Measurements from ENCODE around the gene DLX1. TPM values are rescaled to one million over a fixed set of nuclear protein-coding genes. Genes with fewer than 3 reads are reported as not detected.

DLX1 gene
- total and polyA plus RNA-seq, 9 of the 15 experiments (the other 6 are each of a cell fraction or from before 2014, with no cell fraction given) = 1.9 to 26.2 (median 9.6) TPM

DNA sequence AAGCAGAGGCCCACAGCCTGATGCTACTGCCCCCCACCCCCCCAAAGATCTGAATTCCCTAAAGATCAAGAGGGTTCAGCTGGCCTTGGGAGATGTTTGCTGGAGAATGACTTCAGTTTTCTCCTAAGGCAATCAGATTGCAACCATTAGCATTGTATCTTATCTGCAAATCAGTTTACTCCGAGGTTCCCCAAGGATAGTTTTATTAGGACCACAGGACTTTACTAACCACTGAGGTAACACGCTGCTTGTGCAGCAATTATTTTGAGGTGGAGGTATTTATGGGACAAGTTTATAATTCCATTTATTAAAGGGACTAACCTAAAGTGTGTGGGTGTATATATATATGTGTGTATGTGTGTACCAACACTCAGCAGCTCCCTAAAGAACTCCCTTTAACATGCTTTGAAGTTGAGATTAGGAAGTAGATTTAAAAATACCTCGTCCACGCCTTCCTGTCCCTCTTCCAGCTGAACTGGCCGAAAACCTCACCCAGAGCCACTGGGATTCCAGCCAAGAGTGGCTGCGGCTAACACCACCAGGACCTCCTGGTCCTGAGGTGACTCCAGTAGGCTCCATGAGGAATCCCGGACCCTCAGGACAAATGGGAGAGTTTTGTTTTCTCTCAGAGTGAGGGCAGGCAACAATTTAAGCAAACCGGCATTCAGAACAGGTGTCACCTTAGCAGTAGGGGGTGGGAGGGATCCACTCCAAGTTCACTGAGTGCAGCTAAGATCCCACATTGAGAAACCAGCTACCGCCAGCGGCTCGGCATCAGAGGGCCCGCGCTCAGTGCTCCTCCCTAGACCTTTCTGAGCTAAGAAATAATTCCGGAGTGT is 3.0 kb upstream of the DLX1 start:
- no peak overlapping the region for H3K4me2 ChIP-seq (ENCODE audit: insufficient read depth, low read length)
- H3K79me2 ChIP-seq (ENCODE audit: control insufficient read depth, insufficient read depth, low read length) = peaks cover 8% of the 10 kb centered on the region; the same call in 2 of the 3 replicates
- H3K9ac ChIP-seq (ENCODE audit: insufficient read depth in 1 of 2, low read depth in 2 of 2, low read length in 2 of 2) = no peak overlapping the region
- H3K27me3 ChIP-seq (ENCODE audit: control insufficient read depth in 2 of 2, insufficient read depth in 2 of 2, low read length in 2 of 2) = no peaks in the 10 kb centered on the region
- no peak for FAIRE-seq
- DNase-seq (ENCODE audit: extremely low read depth in 1 of 4, low spot score in 3 of 4) = no peak
- H2AFZ ChIP-seq (ENCODE audit: low read depth, low read length) = no peak overlapping the region
- in situ Hi-C loops (cut with MboI) (no loop called here), intact Hi-C loops (cut with micrococcal nuclease) (no loop called here)
- no peak for TF ChIP-seq GATA2 (CRISPR knock-in tag; IDR thresholded peaks at IDR 0.05)
- TF ChIP-seq, protein P1, sequence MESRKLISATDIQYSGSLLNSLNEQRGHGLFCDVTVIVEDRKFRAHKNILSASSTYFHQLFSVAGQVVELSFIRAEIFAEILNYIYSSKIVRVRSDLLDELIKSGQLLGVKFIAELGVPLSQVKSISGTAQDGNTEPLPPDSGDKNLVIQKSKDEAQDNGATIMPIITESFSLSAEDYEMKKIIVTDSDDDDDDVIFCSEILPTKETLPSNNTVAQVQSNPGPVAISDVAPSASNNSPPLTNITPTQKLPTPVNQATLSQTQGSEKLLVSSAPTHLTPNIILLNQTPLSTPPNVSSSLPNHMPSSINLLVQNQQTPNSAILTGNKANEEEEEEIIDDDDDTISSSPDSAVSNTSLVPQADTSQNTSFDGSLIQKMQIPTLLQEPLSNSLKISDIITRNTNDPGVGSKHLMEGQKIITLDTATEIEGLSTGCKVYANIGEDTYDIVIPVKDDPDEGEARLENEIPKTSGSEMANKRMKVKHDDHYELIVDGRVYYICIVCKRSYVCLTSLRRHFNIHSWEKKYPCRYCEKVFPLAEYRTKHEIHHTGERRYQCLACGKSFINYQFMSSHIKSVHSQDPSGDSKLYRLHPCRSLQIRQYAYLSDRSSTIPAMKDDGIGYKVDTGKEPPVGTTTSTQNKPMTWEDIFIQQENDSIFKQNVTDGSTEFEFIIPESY (CRISPR knock-in tag; IDR thresholded peaks at IDR 0.05) = peak; percentile 97
- TF ChIP-seq ZKSCAN8 (CRISPR knock-in tag; IDR thresholded peaks at IDR 0.05) = no peak
- ATAC-seq = no peak
- H3K27ac ChIP-seq (ENCODE audit: extremely low read depth, low read depth, low read length) = no peak overlapping the region
- peaks cover 7 to 43% of the 10 kb centered on the region in 2 experiments; a peak in 4 of 5 replicates for H3K4me1 ChIP-seq (replicated peaks in 1 of 2; ENCODE audit: control insufficient read depth in 2 of 2, insufficient read depth in 2 of 2, low read length in 2 of 2)
- H4K20me1 ChIP-seq (replicated peaks; ENCODE audit: control insufficient read depth, insufficient read depth, low read length) = no peaks in the 10 kb centered on the region
- POLR2A ChIA-PET = interaction anchor here (0.6 kb wide), 3 partner anchors 16 to 168 kb away, joined by 3 to 4 read pairs (median 3); no protein-coding TSS in a partner anchor
- H3K36me3 ChIP-seq (ENCODE audit: control insufficient read depth, insufficient read depth, low read length) = peaks cover 7% of the 10 kb centered on the region; the same call in 1 of the 3 replicates
- H3K4me3 ChIP-seq = no peak overlapping the region
- BruUV-seq (replicated peaks) = no TSS peak
- 67% methylated on average over 14 of the region's 14 CpGs for WGBS (ENCODE audit: insufficient coverage, low coverage, missing lambda C conversion rate)
- H3K9me3 ChIP-seq (replicated peaks; ENCODE audit: control insufficient read depth, insufficient read depth, low read depth, low read length) = 0 out of 2 replicates have a peak, but pooled peaks cover 3% of the 10 kb centered on the region
- H3K9me1 ChIP-seq (ENCODE audit: control insufficient read depth, insufficient read depth, low read length) = no peaks in the 10 kb centered on the region
- CTCF ChIA-PET (ENCODE audit: low intra/inter-chr PET ratio) = no interaction called here

Data from K562 (cell line).